ENCODE measurements around the gene SRRM4.

- TF ChIP-seq CTCF (IDR thresholded peaks at IDR 0.05 in 2 of 3, conservative IDR thresholded peaks at IDR 0.05 in 1 of 3; ENCODE audit: borderline replicate concordance in 1 of 3, insufficient read depth in 1 of 3, low read depth in 2 of 3, low read length in 2 of 3) (no peak), REST (IDR thresholded peaks at IDR 0.05; ENCODE audit: low read depth) (no peak), ZBTB33 (IDR thresholded peaks at IDR 0.05; ENCODE audit: extremely low read depth, insufficient replicate concordance, low read length) (no peak)
Measured at GRCh38 chr12:119089380-119090013, 108.2 kb downstream of the SRRM4 start.

All from HCT116 (cell line).